UCSD-AML1 (cell line): ENCODE data around the gene CRELD1.

Source experiments
- DNase-seq: peaks from one replicate; lab custom pipeline; 2025; ENCODE audit not compliant: unreplicated experiment; lab: John Stamatoyannopoulos, UW

CRELD1 gene

DNA sequence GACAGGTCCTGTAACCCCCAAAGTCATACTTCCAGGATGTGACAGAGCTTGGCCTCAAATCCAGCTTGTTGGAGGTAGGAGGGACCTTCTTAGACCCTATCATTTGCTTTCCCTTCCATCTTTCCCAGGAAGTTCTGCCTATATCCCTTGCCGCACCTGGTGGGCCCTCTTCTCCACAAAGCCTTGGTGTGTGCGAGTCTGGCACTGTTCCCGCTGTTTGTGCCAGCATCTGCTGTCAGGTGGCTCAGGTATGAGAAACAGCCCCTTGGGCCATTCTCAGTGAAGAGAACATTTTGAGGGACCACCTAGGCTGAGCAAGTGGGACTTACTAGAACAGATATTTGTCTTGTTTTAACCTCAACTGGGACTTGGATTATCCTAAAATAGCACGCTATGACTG, 29.7 kb upstream of the CRELD1 start:
- DNase-seq = no peak

DNA sequence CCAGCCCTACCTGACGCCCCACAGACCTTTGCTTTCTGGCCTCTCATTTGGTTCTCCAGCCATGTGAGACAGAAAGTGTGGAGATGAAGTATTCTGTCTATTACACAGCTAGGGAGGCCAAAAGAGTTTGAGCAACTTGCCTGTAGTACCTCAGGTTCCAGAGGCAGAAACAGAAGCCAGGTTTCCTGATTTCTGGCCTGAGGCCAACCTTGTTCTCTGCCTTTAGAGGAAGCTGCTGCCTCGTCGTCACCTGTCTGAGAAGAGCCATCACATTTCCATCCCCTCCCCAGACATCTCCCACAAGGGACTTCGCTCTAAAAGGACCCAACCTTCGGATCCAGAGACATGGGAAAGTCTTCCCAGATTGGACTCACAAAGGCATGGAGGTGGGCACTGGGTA, 27.2 kb upstream of the CRELD1 start:
- no peak for DNase-seq

DNA sequence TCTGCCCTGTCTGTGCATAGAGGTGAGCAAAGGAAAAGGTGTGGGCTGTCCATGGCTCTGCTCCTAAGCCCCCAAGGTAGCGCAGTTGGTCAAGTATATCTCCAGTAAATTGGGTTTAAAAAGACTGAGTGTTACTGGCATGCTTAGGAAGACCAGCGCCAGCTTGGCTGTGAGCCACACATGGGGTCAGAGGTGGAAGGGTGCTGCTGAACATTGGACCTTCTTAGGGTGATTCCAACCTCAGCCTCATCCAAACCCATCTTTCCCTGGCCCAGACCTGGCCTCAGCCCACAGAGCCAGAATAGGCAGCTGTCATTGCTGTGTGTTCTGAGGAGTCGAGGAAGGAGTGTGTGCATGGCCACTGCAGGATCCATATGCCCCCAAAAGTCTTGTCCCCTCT, 25.3 kb upstream of the CRELD1 start:
- DNase-seq = no peak

- no peak for DNase-seq
These were observed 24.2 kb upstream of the CRELD1 start for GRCh38 chr3:9909221-9910013.

DNA sequence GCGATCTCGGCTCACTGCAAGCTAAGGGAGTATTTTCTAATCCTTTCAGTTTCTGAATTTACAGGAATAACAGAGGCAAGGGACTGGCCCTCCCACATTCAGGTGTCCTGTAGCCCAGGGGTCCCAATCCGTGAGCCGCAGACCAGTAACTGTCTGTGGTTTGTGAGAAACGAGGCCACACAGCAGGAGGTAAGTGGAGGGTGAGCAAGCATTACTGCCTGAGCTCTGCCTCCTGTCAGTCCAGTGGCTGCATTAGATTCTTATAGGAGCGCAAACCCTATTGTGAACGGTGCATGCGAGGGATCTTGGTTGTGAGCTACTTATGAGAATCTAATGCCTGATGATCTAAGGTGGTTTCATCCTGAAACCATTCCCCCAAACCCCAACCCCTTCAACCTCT, 21.8 kb upstream of the CRELD1 start:
- DNase-seq = no peak

DNA sequence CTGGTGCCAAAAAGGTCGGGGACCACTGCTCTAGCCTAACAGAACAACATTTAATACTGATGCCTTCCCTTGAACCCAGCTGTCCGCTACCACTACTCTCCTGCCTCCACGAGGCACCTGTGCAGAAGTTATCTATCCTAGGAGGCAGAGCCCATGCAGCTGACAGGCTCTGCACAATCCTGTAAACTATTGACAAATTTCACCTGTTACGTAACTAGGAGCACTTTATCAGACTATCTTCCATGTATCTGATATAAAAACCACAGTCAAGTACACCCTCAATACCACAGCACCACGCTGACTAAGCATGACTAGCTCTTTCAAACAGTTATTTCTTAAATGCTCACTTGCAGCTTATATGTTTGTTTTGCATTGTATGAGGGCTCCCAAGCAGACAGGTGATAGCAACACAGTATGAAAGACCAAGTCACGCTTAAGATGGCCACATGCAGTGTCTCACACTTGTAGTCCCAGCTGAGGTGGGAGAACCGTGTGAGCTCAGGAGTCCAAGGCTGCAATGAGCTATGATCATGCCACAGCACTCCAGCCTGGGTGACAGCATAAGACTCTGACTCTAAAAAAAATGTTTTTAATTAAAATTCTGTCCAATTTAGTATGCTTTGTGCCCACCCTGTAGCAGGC, 21.2 kb upstream of the CRELD1 start:
- no peak for DNase-seq

DNA sequence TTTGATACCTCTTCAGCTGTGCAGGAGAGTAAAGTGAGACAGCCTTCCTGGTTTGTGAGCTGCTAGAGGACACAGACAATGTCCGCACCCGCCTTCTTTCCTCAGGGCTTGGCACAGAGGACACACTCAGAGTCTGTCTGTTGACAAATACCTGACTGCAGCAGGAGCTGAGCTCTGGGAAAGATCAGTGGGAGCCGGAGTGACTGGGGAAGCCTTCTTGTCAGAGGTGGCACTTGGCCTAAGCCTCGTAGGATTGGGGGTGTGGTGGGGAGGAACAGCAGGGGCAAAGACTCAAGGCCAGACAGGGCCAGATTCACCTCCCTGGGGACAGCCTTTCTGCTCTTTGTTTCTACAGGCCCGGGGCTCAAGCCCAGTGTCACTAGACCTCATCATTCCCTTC, 20.0 kb upstream of the CRELD1 start:
- DNase-seq = no peak

DNA sequence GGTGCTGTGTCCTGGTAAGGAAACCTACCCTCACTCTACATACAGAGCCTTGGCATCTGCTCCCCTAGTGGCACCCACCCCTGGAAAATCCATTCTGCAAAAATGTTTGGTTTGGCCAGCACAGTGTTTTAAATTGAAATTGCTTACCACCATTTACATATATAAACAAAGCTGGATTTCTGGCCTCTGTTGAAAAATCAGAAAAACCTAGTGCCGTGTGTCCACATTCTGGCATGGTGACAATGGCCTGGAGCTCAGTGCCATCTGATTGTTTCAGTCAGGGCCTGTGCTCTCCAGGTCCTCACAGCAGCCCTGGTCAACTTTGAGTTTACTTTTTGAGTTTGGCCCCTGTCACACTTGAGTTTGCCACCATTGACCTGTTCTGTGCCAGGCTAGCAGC, 19.6 kb upstream of the CRELD1 start:
- DNase-seq = no peak

DNA sequence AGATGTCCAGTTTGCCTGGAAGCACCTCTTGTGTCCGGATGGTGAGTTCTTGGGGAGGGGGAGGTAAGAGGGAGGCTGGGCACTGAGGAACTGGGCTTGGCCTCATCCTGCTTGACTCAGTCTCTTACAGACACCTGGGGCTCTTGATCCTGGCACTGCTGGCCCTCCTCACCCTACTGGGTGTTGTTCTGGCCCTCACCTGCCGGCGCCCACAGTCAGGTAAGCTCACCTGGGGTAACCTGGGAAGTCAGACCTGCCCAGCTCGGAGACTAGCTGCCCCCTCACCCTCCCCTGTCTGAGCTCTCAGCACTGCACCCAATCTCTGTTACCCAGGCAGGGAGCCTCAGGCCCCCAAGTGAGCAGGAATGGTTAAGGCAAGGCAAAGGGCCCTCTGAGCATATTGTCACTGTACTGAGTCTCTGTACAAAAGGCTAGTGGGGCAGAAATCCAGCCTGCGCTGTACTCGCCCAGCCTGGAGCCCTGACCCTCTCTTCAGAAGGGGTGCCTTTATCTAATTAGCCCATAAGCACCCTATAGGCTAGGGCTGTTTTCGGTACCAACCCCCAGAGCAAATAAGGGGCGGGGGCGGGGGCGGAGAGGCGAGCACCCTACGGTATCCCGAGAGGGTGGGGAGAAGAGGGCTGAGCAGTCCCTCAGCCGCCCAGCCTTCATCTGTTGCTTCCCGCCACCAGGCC, 18.9 kb upstream of the CRELD1 start:
- DNase-seq = no peak

DNA sequence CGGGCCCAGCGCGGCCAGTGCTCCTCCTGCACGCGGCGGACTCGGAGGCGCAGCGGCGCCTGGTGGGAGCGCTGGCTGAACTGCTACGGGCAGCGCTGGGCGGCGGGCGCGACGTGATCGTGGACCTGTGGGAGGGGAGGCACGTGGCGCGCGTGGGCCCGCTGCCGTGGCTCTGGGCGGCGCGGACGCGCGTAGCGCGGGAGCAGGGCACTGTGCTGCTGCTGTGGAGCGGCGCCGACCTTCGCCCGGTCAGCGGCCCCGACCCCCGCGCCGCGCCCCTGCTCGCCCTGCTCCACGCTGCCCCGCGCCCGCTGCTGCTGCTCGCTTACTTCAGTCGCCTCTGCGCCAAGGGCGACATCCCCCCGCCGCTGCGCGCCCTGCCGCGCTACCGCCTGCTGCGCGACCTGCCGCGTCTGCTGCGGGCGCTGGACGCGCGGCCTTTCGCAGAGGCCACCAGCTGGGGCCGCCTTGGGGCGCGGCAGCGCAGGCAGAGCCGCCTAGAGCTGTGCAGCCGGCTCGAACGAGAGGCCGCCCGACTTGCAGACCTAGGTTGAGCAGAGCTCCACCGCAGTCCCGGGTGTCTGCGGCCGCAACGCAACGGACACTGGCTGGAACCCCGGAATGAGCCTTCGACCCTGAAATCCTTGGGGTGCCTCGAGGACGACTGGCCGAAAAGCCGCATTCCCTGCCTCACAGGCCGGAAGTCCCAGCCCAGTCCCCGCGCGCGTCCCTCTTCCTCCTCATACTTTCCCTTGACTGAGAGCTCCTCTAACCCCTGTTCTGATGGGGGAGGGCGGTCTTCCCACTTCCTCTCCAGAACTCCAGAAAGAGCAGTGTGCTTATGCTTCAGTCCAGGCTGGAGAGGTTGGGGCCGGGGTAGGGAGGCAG, 18.1 kb upstream of the CRELD1 start:
- no peak for DNase-seq

GRCh38 chr3:9916346-9916733, 17.3 kb upstream of the CRELD1 start:
- no peak for DNase-seq

GRCh38 chr3:9916734-9917680, 16.6 kb upstream of the CRELD1 start, which contains the start of gene IL17RC:
Gene IL17RC (plus strand): TSS chr3:9917098. CDS start chr3:9917316, 218 bp downstream.
- DNase-seq = peak; percentile 71

DNA sequence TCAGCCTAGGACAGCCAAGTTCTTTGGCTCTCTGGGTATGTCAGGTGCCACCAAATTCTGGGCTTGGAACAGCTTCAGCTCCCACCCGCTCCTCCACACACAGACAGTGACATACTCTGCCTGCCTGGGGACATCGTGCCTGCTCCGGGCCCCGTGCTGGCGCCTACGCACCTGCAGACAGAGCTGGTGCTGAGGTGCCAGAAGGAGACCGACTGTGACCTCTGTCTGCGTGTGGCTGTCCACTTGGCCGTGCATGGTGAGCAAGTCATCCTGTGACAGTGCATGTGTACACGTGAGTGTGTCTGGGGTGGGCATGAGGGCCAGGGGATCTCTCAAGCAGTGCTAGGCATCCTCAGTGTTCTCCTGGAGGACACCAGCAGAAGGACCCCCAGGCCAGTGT, 15.8 kb upstream of the CRELD1 start:
- DNase-seq = no peak

- DNase-seq = no peak
These were observed 15.2 kb upstream of the CRELD1 start for GRCh38 chr3:9918261-9919038.

DNA sequence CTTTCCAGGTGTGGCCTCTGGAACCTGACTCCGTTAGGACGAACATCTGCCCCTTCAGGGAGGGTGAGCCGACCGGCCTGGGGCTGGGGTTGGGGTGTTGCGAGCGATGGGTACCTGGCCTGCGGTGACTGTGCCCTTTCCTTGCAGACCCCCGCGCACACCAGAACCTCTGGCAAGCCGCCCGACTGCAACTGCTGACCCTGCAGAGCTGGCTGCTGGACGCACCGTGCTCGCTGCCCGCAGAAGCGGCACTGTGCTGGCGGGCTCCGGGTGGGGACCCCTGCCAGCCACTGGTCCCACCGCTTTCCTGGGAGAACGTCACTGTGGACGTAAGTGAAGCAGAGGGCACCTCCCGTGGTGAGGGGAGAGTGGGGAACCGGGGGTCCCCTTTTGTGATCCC, 5.5 kb upstream of the CRELD1 start:
- DNase-seq = no peak

GRCh38 chr3:9930804-9931418, 2.7 kb upstream of the CRELD1 start:
- DNase-seq = no peak

DNA sequence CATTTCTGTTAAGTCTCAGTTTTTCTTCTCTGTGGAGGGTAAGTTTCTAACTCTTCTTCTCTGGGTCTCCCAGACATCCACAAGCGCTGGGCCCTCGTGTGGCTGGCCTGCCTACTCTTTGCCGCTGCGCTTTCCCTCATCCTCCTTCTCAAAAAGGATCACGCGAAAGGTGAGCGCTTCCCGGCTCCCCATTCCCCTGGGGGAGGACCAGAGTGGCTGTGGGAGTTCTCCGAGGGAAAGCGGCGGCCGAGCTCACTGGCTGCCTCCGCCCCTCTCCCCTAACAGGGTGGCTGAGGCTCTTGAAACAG, 1.1 kb upstream of the CRELD1 start:
- DNase-seq = no peak

GRCh38 chr3:9932843-9933560, 632 bp upstream of the CRELD1 start:
- peak; percentile 92 for DNase-seq
